Dendritic cell treated with granulocyte-macrophage colony-stimulating factor and Interleukin-4, amounts not matched to agents 40 ng/mL and 50 ng/mL, for 4 days (primary cell): ENCODE data around the gene GPAT3.

Experiments
- H3K27ac Mint-ChIP-seq: one replicate; pipeline ENCODE4 v1.8.0; 2022; ENCODE audit warnings: mild to moderate bottlenecking, mixed read lengths
- H3K27me3 Mint-ChIP-seq: one replicate; pipeline ENCODE4 v1.8.0; 2022; ENCODE audit warnings: mild to moderate bottlenecking, mixed read lengths
- H3K36me3 Mint-ChIP-seq: one replicate; pipeline ENCODE4 v1.8.0; 2022; ENCODE audit warnings: low read depth, mixed read lengths
- H3K4me1 Mint-ChIP-seq: one replicate; pipeline ENCODE4 v1.8.0; 2022; ENCODE audit warnings: low read depth, mixed read lengths
- H3K4me3 Mint-ChIP-seq: one replicate; pipeline ENCODE4 v1.8.0; 2022; ENCODE audit warnings: mild to moderate bottlenecking, moderate library complexity, mixed read lengths
- H3K9me3 Mint-ChIP-seq: one replicate; pipeline ENCODE4 v1.8.0; 2022; ENCODE audit warnings: mixed read lengths
- intact Hi-C: fragments of 100-400 bp; cut with micrococcal nuclease; formaldehyde crosslinking; loops from one replicate; pipeline ENCODE4 v1.15.0; 2022

GPAT3 gene

GRCh38 chr4:83591730-83592129, 55.8 kb downstream of the GPAT3 start:
- Mint-ChIP-seq H3K27me3 (no peaks in the 10 kb centered on the region), H3K4me1 (no peaks in the 10 kb centered on the region), H3K27ac (no peak overlapping the region), H3K9me3 (no peaks in the 10 kb centered on the region), H3K36me3 (peaks cover 73% of the 10 kb centered on the region), H3K4me3 (no peak overlapping the region)
- intact Hi-C loops, result no loop called here

GRCh38 chr4:83599183-83599582, 63.3 kb downstream of the GPAT3 start:
- no peak overlapping the region for H3K27ac Mint-ChIP-seq
- no peaks in the 10 kb centered on the region for H3K9me3 Mint-ChIP-seq
- H3K4me1 Mint-ChIP-seq, result peaks cover 3% of the 10 kb centered on the region
- H3K4me3 Mint-ChIP-seq, result no peak overlapping the region
- intact Hi-C loops, result no loop called here
- peaks cover 49% of the 10 kb centered on the region for H3K36me3 Mint-ChIP-seq
- no peaks in the 10 kb centered on the region for H3K27me3 Mint-ChIP-seq

GRCh38 chr4:83603129-83603528, 67.2 kb downstream of the GPAT3 start:
- Mint-ChIP-seq H3K27ac (no peak overlapping the region), H3K9me3 (no peaks in the 10 kb centered on the region), H3K4me3 (no peak overlapping the region), H3K27me3 (no peaks in the 10 kb centered on the region), H3K4me1 (peaks cover 15% of the 10 kb centered on the region), H3K36me3 (peaks cover 20% of the 10 kb centered on the region)
- intact Hi-C loops, result no loop called here

GRCh38 chr4:83604321-83604720, 68.4 kb downstream of the GPAT3 start:
- H3K9me3 Mint-ChIP-seq, result no peaks in the 10 kb centered on the region
- H3K27ac Mint-ChIP-seq, result peak overlapping the region; percentile 25
- H3K27me3 Mint-ChIP-seq, result no peaks in the 10 kb centered on the region
- H3K4me1 Mint-ChIP-seq, result peaks cover 15% of the 10 kb centered on the region
- intact Hi-C loops, result no loop called here
- no peak overlapping the region for H3K4me3 Mint-ChIP-seq
- H3K36me3 Mint-ChIP-seq, result peaks cover 14% of the 10 kb centered on the region

GRCh38 chr4:83605210-83605609, 69.3 kb downstream of the GPAT3 start:
- Mint-ChIP-seq H3K4me1 (peaks cover 15% of the 10 kb centered on the region), H3K36me3 (peaks cover 8% of the 10 kb centered on the region), H3K4me3 (no peak overlapping the region), H3K27ac (no peak overlapping the region), H3K9me3 (no peaks in the 10 kb centered on the region), H3K27me3 (no peaks in the 10 kb centered on the region)
- intact Hi-C loops, result no loop called here

GRCh38 chr4:83605744-83606172, 69.8 kb downstream of the GPAT3 start:
- Mint-ChIP-seq H3K27me3 (no peaks in the 10 kb centered on the region), H3K4me1 (peaks cover 15% of the 10 kb centered on the region), H3K4me3 (no peak overlapping the region), H3K27ac (no peak overlapping the region), H3K9me3 (peaks cover 4% of the 10 kb centered on the region), H3K36me3 (peaks cover 6% of the 10 kb centered on the region)
- intact Hi-C loops, result no loop called here

GRCh38 chr4:83606460-83606859, 70.6 kb downstream of the GPAT3 start:
- Mint-ChIP-seq H3K4me1 (peaks cover 15% of the 10 kb centered on the region), H3K4me3 (no peak overlapping the region), H3K27me3 (no peaks in the 10 kb centered on the region), H3K36me3 (peaks cover 6% of the 10 kb centered on the region), H3K27ac (no peak overlapping the region), H3K9me3 (peaks cover 11% of the 10 kb centered on the region)
- intact Hi-C loops, result no loop called here

- H3K4me1 Mint-ChIP-seq, result peaks cover 15% of the 10 kb centered on the region
- H3K27me3 Mint-ChIP-seq, result no peaks in the 10 kb centered on the region
- intact Hi-C loops, result no loop called here
- H3K27ac Mint-ChIP-seq, result no peak overlapping the region
- H3K4me3 Mint-ChIP-seq, result no peak overlapping the region
- peaks cover 6% of the 10 kb centered on the region for H3K36me3 Mint-ChIP-seq
- peaks cover 15% of the 10 kb centered on the region for H3K9me3 Mint-ChIP-seq
Observed at GRCh38 chr4:83606898-83607297, 71.0 kb downstream of the GPAT3 start.

- no peak overlapping the region for H3K4me3 Mint-ChIP-seq
- peaks cover 10% of the 10 kb centered on the region for H3K4me1 Mint-ChIP-seq
- intact Hi-C loops, result no loop called here
- H3K27ac Mint-ChIP-seq, result no peak overlapping the region
- peaks cover 35% of the 10 kb centered on the region for H3K9me3 Mint-ChIP-seq
- no peaks in the 10 kb centered on the region for H3K27me3 Mint-ChIP-seq
- peaks cover 25% of the 10 kb centered on the region for H3K36me3 Mint-ChIP-seq
Observed at GRCh38 chr4:83609365-83609764, 73.5 kb downstream of the GPAT3 start.

- Mint-ChIP-seq H3K36me3 (peaks cover 24% of the 10 kb centered on the region), H3K4me3 (no peak overlapping the region), H3K27me3 (peaks cover 4% of the 10 kb centered on the region), H3K4me1 (no peaks in the 10 kb centered on the region), H3K9me3 (peaks cover 43% of the 10 kb centered on the region), H3K27ac (no peak overlapping the region)
- intact Hi-C loops, result no loop called here
Observed at GRCh38 chr4:83610729-83611128, 74.8 kb downstream of the GPAT3 start.

- H3K27me3 Mint-ChIP-seq, result peaks cover 10% of the 10 kb centered on the region
- peaks cover 43% of the 10 kb centered on the region for H3K9me3 Mint-ChIP-seq
- H3K4me1 Mint-ChIP-seq, result peaks cover 8% of the 10 kb centered on the region
- H3K4me3 Mint-ChIP-seq, result no peak overlapping the region
- no peak overlapping the region for H3K27ac Mint-ChIP-seq
- peaks cover 24% of the 10 kb centered on the region for H3K36me3 Mint-ChIP-seq
- intact Hi-C loops, result no loop called here
Observed at GRCh38 chr4:83613023-83613422, 77.1 kb downstream of the GPAT3 start.

- Mint-ChIP-seq H3K27me3 (peaks cover 10% of the 10 kb centered on the region), H3K4me1 (peaks cover 17% of the 10 kb centered on the region), H3K27ac (no peak overlapping the region), H3K36me3 (peaks cover 24% of the 10 kb centered on the region), H3K4me3 (no peak overlapping the region), H3K9me3 (peaks cover 43% of the 10 kb centered on the region)
- intact Hi-C loops, result no loop called here
Observed at GRCh38 chr4:83613994-83614393, 78.1 kb downstream of the GPAT3 start.

- H3K27ac Mint-ChIP-seq, result no peak overlapping the region
- intact Hi-C loops, result no loop called here
- H3K9me3 Mint-ChIP-seq, result peaks cover 46% of the 10 kb centered on the region
- H3K36me3 Mint-ChIP-seq, result peaks cover 31% of the 10 kb centered on the region
- H3K4me1 Mint-ChIP-seq, result peaks cover 38% of the 10 kb centered on the region
- no peak overlapping the region for H3K4me3 Mint-ChIP-seq
- peaks cover 14% of the 10 kb centered on the region for H3K27me3 Mint-ChIP-seq
Observed at GRCh38 chr4:83616252-83616651, 80.3 kb downstream of the GPAT3 start.

GRCh38 chr4:83617371-83618035, 81.6 kb downstream of the GPAT3 start:
- Mint-ChIP-seq H3K27ac (no peak overlapping the region), H3K4me1 (peaks cover 38% of the 10 kb centered on the region), H3K36me3 (peaks cover 39% of the 10 kb centered on the region), H3K27me3 (peaks cover 14% of the 10 kb centered on the region), H3K4me3 (no peak overlapping the region), H3K9me3 (peaks cover 49% of the 10 kb centered on the region)
- intact Hi-C loops, result no loop called here

GRCh38 chr4:83618431-83618830, 82.5 kb downstream of the GPAT3 start:
- Mint-ChIP-seq H3K27ac (no peak overlapping the region), H3K9me3 (peaks cover 49% of the 10 kb centered on the region), H3K4me1 (peaks cover 38% of the 10 kb centered on the region), H3K4me3 (no peak overlapping the region), H3K27me3 (peaks cover 14% of the 10 kb centered on the region), H3K36me3 (peaks cover 38% of the 10 kb centered on the region)
- intact Hi-C loops, result no loop called here
